H9 (cell line): ENCODE data around the gene KLF16. TPM values are rescaled to one million over a fixed set of nuclear protein-coding genes. Genes with fewer than 3 reads are reported as not detected.

ENCODE experiments used
- DNase-seq: peaks from one replicate; pipeline ENCODE4 v3.0.0-alpha.2; 2017
- H2AFZ ChIP-seq: one replicate; pipeline ENCODE4 v1.6.1; 2013; ENCODE audit warnings: mild to moderate bottlenecking, low read length, control low read depth, moderate library complexity
- H2AK5ac ChIP-seq: 2 replicates; pipeline ENCODE4 v1.6.1; 2013; ENCODE audit warnings: low read length, control low read depth, mixed read lengths; ENCODE audit not compliant: insufficient read length
- H2BK120ac ChIP-seq: one replicate; pipeline ENCODE4 v1.6.1; 2013; ENCODE audit warnings: low read depth, mild to moderate bottlenecking, low read length, control low read depth, inconsistent platforms; ENCODE audit not compliant: poor library complexity, severe bottlenecking
- H2BK12ac ChIP-seq: 2 replicates; pipeline ENCODE4 v1.6.1; 2013; ENCODE audit warnings: low read length, control low read depth, mixed read lengths, low read depth; ENCODE audit not compliant: insufficient read length
- H2BK15ac ChIP-seq: 2 replicates; pipeline ENCODE4 v1.6.1; 2013; ENCODE audit warnings: low read depth, low read length, control low read depth
- H2BK20ac ChIP-seq: one replicate; pipeline ENCODE4 v1.6.1; 2013; ENCODE audit warnings: low read depth, mild to moderate bottlenecking, low read length, control low read depth, inconsistent platforms; ENCODE audit not compliant: poor library complexity, severe bottlenecking
- H2BK5ac ChIP-seq: 2 replicates; pipeline ENCODE4 v1.6.1; 2013; ENCODE audit warnings: low read length, control low read depth, mixed read lengths; ENCODE audit not compliant: insufficient read length
- H3K14ac ChIP-seq: 2 replicates; pipeline ENCODE4 v1.6.1; 2013; ENCODE audit warnings: low read length, control low read depth; ENCODE audit not compliant: insufficient read depth
- H3K18ac ChIP-seq: 2 replicates; pipeline ENCODE4 v1.6.1; 2013; ENCODE audit warnings: low read depth, mild to moderate bottlenecking, mixed read lengths, low read length, control low read depth; ENCODE audit not compliant: insufficient read length
- H3K23ac ChIP-seq: 2 replicates; pipeline ENCODE4 v1.6.1; 2013; ENCODE audit warnings: low read length, control low read depth, mixed read lengths, low read depth; ENCODE audit not compliant: insufficient read length
- H3K23me2 ChIP-seq: 2 replicates; pipeline ENCODE4 v1.6.1; 2013; ENCODE audit warnings: low read depth, mild to moderate bottlenecking, mixed read lengths, low read length, control low read depth; ENCODE audit not compliant: insufficient read length, poor library complexity, severe bottlenecking
- H3K27ac ChIP-seq: 2 replicates; pipeline ENCODE4 v1.5.1; 2013; ENCODE audit warnings: low read length, control low read depth, mixed read lengths, low read depth; ENCODE audit not compliant: insufficient read length
- H3K27me3 ChIP-seq: 2 replicates; pipeline ENCODE4 v1.6.1; 2013; ENCODE audit warnings: low read length, control low read depth, inconsistent platforms; ENCODE audit not compliant: insufficient read depth
- H3K4ac ChIP-seq: 2 replicates; pipeline ENCODE4 v1.6.1; 2013; ENCODE audit warnings: low read depth, mild to moderate bottlenecking, control low read depth, inconsistent platforms, low read length, moderate library complexity
- H3K4me1 ChIP-seq: 2 replicates; pipeline ENCODE4 v1.6.1; 2013; ENCODE audit warnings: low read length, control low read depth, inconsistent platforms; ENCODE audit not compliant: insufficient read depth
- H3K4me2 ChIP-seq: 2 replicates; pipeline ENCODE4 v1.6.1; 2013; ENCODE audit warnings: low read length, control low read depth, mixed read lengths; ENCODE audit not compliant: insufficient read length, insufficient read depth
- H3K56ac ChIP-seq: 2 replicates; pipeline ENCODE4 v1.6.1; 2013; ENCODE audit warnings: low read depth, mild to moderate bottlenecking, mixed read lengths, low read length, control low read depth; ENCODE audit not compliant: insufficient read length
- H3K79me1 ChIP-seq: 2 replicates; pipeline ENCODE4 v1.6.1; 2013; ENCODE audit warnings: low read depth, mild to moderate bottlenecking, moderate library complexity, low read length, control low read depth, inconsistent platforms; ENCODE audit not compliant: insufficient read depth, poor library complexity, severe bottlenecking
- H3K79me2 ChIP-seq: 2 replicates; pipeline ENCODE4 v1.6.1; 2013; ENCODE audit warnings: low read length, control low read depth, inconsistent platforms; ENCODE audit not compliant: insufficient read depth
- H3K9ac ChIP-seq: 2 replicates; pipeline ENCODE4 v1.6.1; 2013; ENCODE audit warnings: low read length, control low read depth, mixed read lengths; ENCODE audit not compliant: insufficient read length; ENCODE audit errors: extremely low read depth
- H3K9me3 ChIP-seq: one replicate; pipeline ENCODE4 v1.6.1; 2013; ENCODE audit warnings: low read depth, low read length, inconsistent platforms; ENCODE audit not compliant: control insufficient read depth
- H3T11ph ChIP-seq: one replicate; pipeline ENCODE4 v1.6.1; 2013; ENCODE audit warnings: mild to moderate bottlenecking, low read length, control low read depth, inconsistent platforms
- H4K20me1 ChIP-seq: one replicate; pipeline ENCODE4 v1.6.1; 2013; ENCODE audit not compliant: control insufficient read depth, insufficient read length, insufficient read depth
- H4K5ac ChIP-seq: 2 replicates; pipeline ENCODE4 v1.6.1; 2013; ENCODE audit warnings: low read depth, mild to moderate bottlenecking, mixed read lengths, low read length, control low read depth; ENCODE audit not compliant: insufficient read length
- H4K8ac ChIP-seq: replicated peaks from 2 replicates; pipeline ENCODE4 v1.6.1; 2013; ENCODE audit warnings: low read length, control low read depth, mixed read lengths, low read depth; ENCODE audit not compliant: insufficient read length
- H4K91ac ChIP-seq: 2 replicates; pipeline ENCODE4 v1.6.1; 2013; ENCODE audit warnings: low read depth, mild to moderate bottlenecking, moderate library complexity, mixed read lengths, low read length, control low read depth; ENCODE audit not compliant: insufficient read length
- H3K27ac Mint-ChIP-seq, 3 experiments: 2 replicates in 2 of 3; 3 replicates in 1 of 3; pipeline ENCODE4 v1.8.0; 2020 to 2021; ENCODE audit warnings: mixed read lengths in 3 of 3, mild to moderate bottlenecking in 1 of 3, moderate library complexity in 1 of 3
- H3K27me3 Mint-ChIP-seq: 2 replicates; pipeline ENCODE4 v1.8.0; 2021; ENCODE audit warnings: low read depth, mild to moderate bottlenecking, moderate library complexity, mixed read lengths
- H3K36me3 Mint-ChIP-seq, 3 experiments: 2 replicates in 2 of 3; 3 replicates in 1 of 3; pipeline ENCODE4 v1.8.0; 2020 to 2021; ENCODE audit warnings: low read depth in 3 of 3, mixed read lengths in 3 of 3; ENCODE audit not compliant: insufficient read depth in 1 of 3
- H3K4me1 Mint-ChIP-seq, 2 experiments: 2 replicates each; pipeline ENCODE4 v1.8.0; 2020; ENCODE audit warnings: mixed read lengths in 2 of 2
- H3K4me3 Mint-ChIP-seq, 2 experiments: 2 replicates in 1 of 2; 3 replicates in 1 of 2; pipeline ENCODE4 v1.8.0; 2020 to 2021; ENCODE audit warnings: mild to moderate bottlenecking in 2 of 2, mixed read lengths in 2 of 2, moderate library complexity in 1 of 2
- H3K9me3 Mint-ChIP-seq, 2 experiments: 2 replicates in 1 of 2; 3 replicates in 1 of 2; pipeline ENCODE4 v1.8.0; 2020; ENCODE audit warnings: mild to moderate bottlenecking in 2 of 2, mixed read lengths in 2 of 2, moderate library complexity in 1 of 2
- CTCF ChIP-seq: fragments of 200-600 bp; sonication (generic); conservative IDR thresholded peaks from 3 replicates; pipeline ENCODE4 v1.8.0; 2021; ENCODE audit warnings: antibody characterized with exemption, mild to moderate bottlenecking
- WGBS: extraction: QIAGEN DNeasy Blood & Tissue Kit; methylation state at CpG from one replicate; pipeline ENCODE4 v1.1.7; 2013; ENCODE audit warnings: missing lambda C conversion rate, low lambda C conversion rate, mixed read lengths; ENCODE audit not compliant: insufficient read length; ENCODE audit errors: extremely low coverage; 5-methylcytosine and 5-hydroxymethylcytosine counted together
- microRNA-seq: library from miRNA; unstranded; fragments of <30 nt; microRNA quantifications from one replicate; pipeline ENCODE4, GENCODE V29; 2020; ENCODE audit warnings: borderline microRNAs expressed
- total RNA-seq: library from RNA; stranded (reverse); gene quantifications from 2 replicates; pipeline ENCODE4 v1.2.1, GENCODE V29; 2021

Gene KLF16
- total RNA-seq, 1 experiment from 2014 or later = 66.8 TPM

GRCh38 chr19:1804858-1805257, 58.5 kb downstream of the KLF16 start:
- Mint-ChIP-seq H3K27ac (no peak overlapping the region), H3K4me1 (0 out of 4 replicates have a peak, but pooled peaks cover 0 to 2% of the 10 kb centered on the region in 2 experiments), H3K9me3 (no peaks in the 10 kb centered on the region; a peak in 2 of 5 replicates), H3K27me3 (no peaks in the 10 kb centered on the region; the same call in none of the 2 replicates), H3K36me3 (peaks cover 2 to 4% (median 3%) of the 10 kb centered on the region in 3 experiments; a peak in 4 of 7 replicates), H3K4me3 (no peak overlapping the region)
- H3K23me2 ChIP-seq = no peaks in the 10 kb centered on the region
- H3K4ac ChIP-seq = no peak overlapping the region
- H3K4me1 ChIP-seq = no peaks in the 10 kb centered on the region
- no peak for DNase-seq
- no peaks in the 10 kb centered on the region for H3K79me2 ChIP-seq
- H4K8ac ChIP-seq = no peak overlapping the region
- WGBS = no CpG with 5 or more reads among the region's 6 CpGs
- no peak overlapping the region for H4K91ac ChIP-seq
- no peak overlapping the region for H3K56ac ChIP-seq
- no peak overlapping the region for H2BK120ac ChIP-seq
- H3K79me1 ChIP-seq = no peaks in the 10 kb centered on the region
- H2AK5ac ChIP-seq = no peak overlapping the region
- no peak overlapping the region for H2BK12ac ChIP-seq
- H2BK20ac ChIP-seq = no peak overlapping the region
- H2BK5ac ChIP-seq = no peak overlapping the region
- no peak overlapping the region for H2AFZ ChIP-seq
- H3K9me3 ChIP-seq = no peaks in the 10 kb centered on the region
- H3K9ac ChIP-seq = no peak overlapping the region
- H3K27me3 ChIP-seq = no peaks in the 10 kb centered on the region
- no peaks in the 10 kb centered on the region for H4K20me1 ChIP-seq
- no peak overlapping the region for H3T11ph ChIP-seq
- H4K5ac ChIP-seq = no peak overlapping the region
- no peak overlapping the region for H3K23ac ChIP-seq
- H3K27ac ChIP-seq = no peak overlapping the region
- no peak for TF ChIP-seq CTCF
- no peak overlapping the region for H3K18ac ChIP-seq
- H3K14ac ChIP-seq = no peak overlapping the region
- no peak overlapping the region for H3K4me2 ChIP-seq
- no peak overlapping the region for H2BK15ac ChIP-seq

Small RNA genes lying within 50 kb of the gene (microRNA-seq; reads per million reads assigned to microRNA genes)
- gene MIR1909 = 1.3 reads per million, percentile 7 among the genes with 10 or more reads in this experiment

Other genes starting within 250 kb of the KLF16 start
- 304 TPM in 2 replicates for gene TCF3, start 211.0 kb downstream of the KLF16 start, total RNA-seq
- gene ONECUT3, start 110.1 kb downstream of the KLF16 start, total RNA-seq = 0.04 and 0.07 TPM in 2 replicates
- gene ATP8B3, start 51.3 kb downstream of the KLF16 start, total RNA-seq = 8.7 and 9.6 TPM in 2 replicates
- gene REXO1, start 15.1 kb downstream of the KLF16 start, total RNA-seq = 45.6 and 56.8 TPM in 2 replicates
- gene ABHD17A, start 21.9 kb upstream of the KLF16 start, total RNA-seq = 47.5 and 50.3 TPM in 2 replicates
- 12.2 and 12.9 TPM in 2 replicates for gene ADAT3, start 41.8 kb upstream of the KLF16 start, total RNA-seq
- 65.0 and 69.0 TPM in 2 replicates for gene SCAMP4, start 41.8 kb upstream of the KLF16 start, total RNA-seq
- gene CSNK1G2, start 77.6 kb upstream of the KLF16 start, total RNA-seq = 96.6 and 100.0 TPM in 2 replicates
- gene BTBD2, start 152.1 kb upstream of the KLF16 start, total RNA-seq = 110 and 113 TPM in 2 replicates
- gene MKNK2, start 187.7 kb upstream of the KLF16 start, total RNA-seq = 153 and 154 TPM in 2 replicates
- 11.5 and 13.3 TPM in 2 replicates for gene MOB3A, start 232.7 kb upstream of the KLF16 start, total RNA-seq
- gene IZUMO4, start 233.3 kb upstream of the KLF16 start, total RNA-seq = 2.1 and 3.0 TPM in 2 replicates